Neural progenitor cell (in vitro differentiated cells): ENCODE results near the gene CHKA.

Source experiments
- CTCF ChIP-seq: fragments of 200-600 bp; sonication (generic); IDR thresholded peaks from 2 replicates; pipeline ENCODE4 v1.5.1; 2017; ENCODE audit warnings: antibody characterized with exemption, mild to moderate bottlenecking
- EZH2 ChIP-seq: fragments of 200-600 bp; sonication (generic); IDR thresholded peaks from 2 replicates; pipeline ENCODE4 v1.6.1; 2017; ENCODE audit warnings: antibody characterized with exemption, mild to moderate bottlenecking, moderate library complexity
- EZH2phosphoT487 ChIP-seq: fragments of 200-600 bp; sonication (generic); IDR thresholded peaks from 2 replicates; pipeline ENCODE4 v1.6.1; 2017; ENCODE audit warnings: antibody characterized with exemption

GRCh38 chr11:68006606-68007166 is 114.5 kb downstream of the CHKA start:
- TF ChIP-seq CTCF (no peak), EZH2 (no peak), EZH2phosphoT487 (no peak)
